SK-N-SH (cell line): ENCODE measurements around the gene CFAP221. TPM values are rescaled to one million over a fixed set of nuclear protein-coding genes. Genes with fewer than 3 reads are reported as not detected.

Experiments used
- CTCF ChIA-PET: fragments of 300-600, 350-600 bp; formaldehyde crosslinking; extraction: SDS; loops from one replicate; lab custom pipeline; 2021; lab: Yijun Ruan, JAX
- POLR2A ChIA-PET: fragments of 350-600 bp; sonication (Branson Sonifier 250); formaldehyde crosslinking; extraction: SDS; loops from one replicate; lab custom pipeline; 2020; ENCODE audit warnings: antibody characterized with exemption, inconsistent platforms; lab: Yijun Ruan, JAX
- DNase-seq: peaks from one replicate; pipeline ENCODE4 v3.0.0; 2012
- H2AFZ ChIP-seq: fragments of 200-600 bp; sonication (generic); 2 replicates; pipeline ENCODE4 v1.8.1; 2016; ENCODE audit warnings: antibody characterized with exemption, mild to moderate bottlenecking, low read depth
- H3F3A ChIP-seq: fragments of 200-600 bp; sonication (generic); replicated peaks from 2 replicates; pipeline ENCODE3; 2016; ENCODE audit warnings: antibody characterized with exemption, mild to moderate bottlenecking; ENCODE audit not compliant: insufficient read depth
- H3K27ac ChIP-seq, 2 experiments: fragments of 200-500 bp in 1 of 2; fragments of 200-600 bp in 1 of 2; sonication (Bioruptor generic) in 1 of 2; sonication (generic), shearing (Covaris generic) in 1 of 2; 2 replicates each; pipeline versions ENCODE4 v1.5.1 to v1.6.1; 2014 to 2016; ENCODE audit warnings: low read depth in 2 of 2, inconsistent platforms in 1 of 2, low read length in 1 of 2, mild to moderate bottlenecking in 1 of 2, mixed read lengths in 1 of 2
- H3K27me3 ChIP-seq: fragments of 200-600 bp; sonication (generic), shearing (Covaris generic); 2 replicates; pipeline ENCODE4 v1.6.1; 2016; ENCODE audit warnings: mixed run types; ENCODE audit not compliant: insufficient read depth
- H3K36me3 ChIP-seq, 2 experiments: fragments of 200-500 bp in 1 of 2; fragments of 200-600 bp in 1 of 2; sonication (Bioruptor generic) in 1 of 2; sonication (generic) in 1 of 2; replicated peaks in 1 of 2; 2 replicates each; pipeline versions ENCODE3 to v1.5.1; 2014 to 2016; ENCODE audit warnings: low read length in 1 of 2, mild to moderate bottlenecking in 1 of 2; ENCODE audit not compliant: insufficient read depth in 2 of 2, control insufficient read depth in 1 of 2
- H3K4me1 ChIP-seq, 2 experiments: fragments of 200-500 bp in 1 of 2; fragments of 200-600 bp in 1 of 2; sonication (Bioruptor generic) in 1 of 2; sonication (generic), shearing (Covaris generic) in 1 of 2; 2 replicates each; pipeline versions ENCODE4 v1.5.1 to v1.6.1; 2014 to 2016; ENCODE audit warnings: low read depth in 1 of 2, low read length in 1 of 2, mixed run types in 1 of 2; ENCODE audit not compliant: insufficient read depth in 2 of 2, control insufficient read depth in 1 of 2
- H3K4me2 ChIP-seq: fragments of 200-600 bp; sonication (generic), shearing (Covaris generic); 2 replicates; pipeline ENCODE4 v1.6.1; 2017; ENCODE audit warnings: mixed run types
- H3K4me3 ChIP-seq, 2 experiments: fragments of 200-500 bp in 1 of 2; fragments of 200-600 bp in 1 of 2; sonication (Bioruptor generic) in 1 of 2; sonication (generic), shearing (Covaris generic) in 1 of 2; 2 replicates each; pipeline versions ENCODE4 v1.5.1 to v1.8.1; 2014 to 2016; ENCODE audit warnings: low read depth in 2 of 2, inconsistent platforms in 1 of 2, low read length in 1 of 2, mild to moderate bottlenecking in 1 of 2, mixed read lengths in 1 of 2, moderate library complexity in 1 of 2
- H3K79me2 ChIP-seq: fragments of 200-600 bp; sonication (generic); 2 replicates; pipeline ENCODE4 v1.8.1; 2017; ENCODE audit warnings: mild to moderate bottlenecking; ENCODE audit not compliant: insufficient read depth
- H3K9ac ChIP-seq: fragments of 200-600 bp; sonication (generic); 2 replicates; pipeline ENCODE4 v1.6.1; 2017; ENCODE audit warnings: mixed run types
- H3K9me2 ChIP-seq: fragments of 200-600 bp; sonication (generic); 2 replicates; pipeline ENCODE4 v1.6.1; 2017; ENCODE audit warnings: mixed run types
- H3K9me3 ChIP-seq: fragments of 200-600 bp; sonication (generic); 2 replicates; pipeline ENCODE4 v1.6.1; 2017; ENCODE audit warnings: mixed run types, mild to moderate bottlenecking, moderate library complexity
- H4K20me1 ChIP-seq: fragments of 200-600 bp; sonication (generic); 2 replicates; pipeline ENCODE4 v1.6.1; 2017; ENCODE audit warnings: mild to moderate bottlenecking, mixed run types; ENCODE audit not compliant: insufficient read depth
- EP300 ChIP-seq, 2 experiments: IDR thresholded peaks; 2 replicates each; pipeline versions ENCODE4 v1.4.0 to v1.6.1; 2012; ENCODE audit warnings: borderline replicate concordance in 1 of 2, low read depth in 1 of 2, low read length in 1 of 2
- EZH2phosphoT487 ChIP-seq: fragments of 200-600 bp; sonication (generic); IDR thresholded peaks from 2 replicates; pipeline ENCODE4 v1.6.1; 2017; ENCODE audit warnings: low read depth, mixed run types, mild to moderate bottlenecking, antibody characterized with exemption, moderate library complexity, borderline replicate concordance
- FOSL2 ChIP-seq: IDR thresholded peaks from 2 replicates; pipeline ENCODE4 v1.4.0; 2012; ENCODE audit warnings: low read depth, mild to moderate bottlenecking, moderate library complexity, borderline replicate concordance
- IRF3 ChIP-seq: fragments of 150-350 bp; IDR thresholded peaks from 2 replicates; pipeline ENCODE4 v1.6.1; 2016; ENCODE audit warnings: mild to moderate bottlenecking, low read depth, low read length
- JUND ChIP-seq: IDR thresholded peaks from 2 replicates; pipeline ENCODE4 v1.4.0; 2012
- NFIC ChIP-seq: IDR thresholded peaks from 2 replicates; pipeline ENCODE4 v1.4.0; 2012; ENCODE audit warnings: borderline replicate concordance
- TCF12 ChIP-seq: IDR thresholded peaks from 2 replicates; pipeline ENCODE4 v1.4.0; 2012
- ZBTB33 ChIP-seq: IDR thresholded peaks from 2 replicates; pipeline ENCODE4 v1.4.0; 2012; ENCODE audit warnings: low read depth, borderline replicate concordance
- WGBS: methylation state at CpG from one replicate; pipeline ENCODE4 v1.1.6; 2017; ENCODE audit warnings: low lambda C conversion rate; 5-methylcytosine and 5-hydroxymethylcytosine counted together
- polyA plus RNA-seq, 3 experiments: library from polyadenylated mRNA; depleted of rRNA; stranded (reverse); fragments of >200 nt; gene quantifications; 2 replicates each; pipeline ENCODE4 v1.2.3, GENCODE V29; 2012

The CFAP221 gene
- polyA plus RNA-seq, 1 of the 3 experiments (the other 2 are of a cell fraction), result 0.12 TPM

- Histone ChIP-seq H3K9me2 (no peaks in the 10 kb centered on the region), H3F3A (no peaks in the 10 kb centered on the region), H3K9me3 (no peaks in the 10 kb centered on the region), H3K4me3 (no peak overlapping the region), H3K27me3 (no peaks in the 10 kb centered on the region)
- CTCF ChIA-PET, result interaction anchor here (1.2 kb wide), 1 partner anchor 743 kb away, joined by 3 read pairs; no protein-coding TSS in a partner anchor
- WGBS, result 62% methylated on average over 1 of the region's 1 CpG
- TF ChIP-seq TCF12 (peak; percentile 58), JUND (no peak), FOSL2 (peak; percentile 16; the same call in 1 of the 2 replicates)
- TF ChIP-seq, all 33 proteins: peak for 2
- POLR2A ChIA-PET, result no interaction called here
- no peak overlapping the region for H2AFZ ChIP-seq
- DNase-seq, result peak; percentile 38
- H3K4me1 ChIP-seq, result peaks cover 0 to 9% of the 10 kb centered on the region in 2 experiments; a peak in 2 of 4 replicates
- H3K4me2 ChIP-seq, result no peak overlapping the region
- no peaks in the 10 kb centered on the region for H3K79me2 ChIP-seq
- H3K9ac ChIP-seq, result no peak overlapping the region
- no peaks in the 10 kb centered on the region for H3K36me3 ChIP-seq
- H3K27ac ChIP-seq, result peak overlapping the region in 1 of 2 experiments; percentile 22; a peak in 1 of 4 replicates
- no peaks in the 10 kb centered on the region for H4K20me1 ChIP-seq
Observed at GRCh38 chr2:119549241-119549640, 5.0 kb downstream of the CFAP221 start.

DNA sequence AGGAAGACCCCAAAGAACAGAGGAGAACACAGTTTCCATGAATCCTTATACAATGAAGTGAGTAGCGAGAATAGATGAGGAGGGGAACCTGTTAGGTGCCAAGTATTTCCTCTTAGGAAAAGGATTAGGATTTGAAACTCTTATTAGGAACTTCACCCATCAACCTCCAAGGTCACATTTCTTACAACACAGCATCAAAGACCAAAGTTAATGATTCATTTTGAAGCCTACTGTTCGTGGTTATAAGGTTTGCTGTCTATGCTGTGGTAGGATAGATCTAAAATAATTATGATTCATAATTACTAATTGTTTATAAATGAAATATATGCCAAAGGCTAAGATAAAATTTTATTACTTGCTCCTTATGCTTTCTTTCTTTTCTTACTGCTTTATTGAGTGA is 6.1 kb downstream of the CFAP221 start:
- no peak for TF ChIP-seq ZBTB33
- TF ChIP-seq IRF3, result no peak
- TF ChIP-seq NFIC, result no peak
- TF ChIP-seq EZH2phosphoT487, result no peak
- no peak for TF ChIP-seq EP300 (IDR thresholded peaks at IDR 0.05; ENCODE audit: borderline replicate concordance in 1 of 2, low read depth in 1 of 2, low read length in 1 of 2)
- H3K4me2 ChIP-seq, result no peak overlapping the region
- H3F3A ChIP-seq, result no peaks in the 10 kb centered on the region
- no peaks in the 10 kb centered on the region for H3K9me3 ChIP-seq
- no peaks in the 10 kb centered on the region for H3K27me3 ChIP-seq
- no peaks in the 10 kb centered on the region for H3K79me2 ChIP-seq
- WGBS, result 60% methylated on average over 2 of the region's 2 CpGs
- no peaks in the 10 kb centered on the region for H4K20me1 ChIP-seq
- H3K9ac ChIP-seq, result no peak overlapping the region
- H3K4me3 ChIP-seq, result no peak overlapping the region
- DNase-seq, result no peak
- no peak overlapping the region for H3K27ac ChIP-seq
- H2AFZ ChIP-seq, result no peak overlapping the region
- POLR2A ChIA-PET, result no interaction called here
- CTCF ChIA-PET, result interaction anchor here (1.1 kb wide), 1 partner anchor 30 kb away, joined by 3 read pairs; no protein-coding TSS in a partner anchor
- H3K4me1 ChIP-seq, result peaks cover 0 to 6% of the 10 kb centered on the region in 2 experiments; a peak in 2 of 4 replicates
- no peaks in the 10 kb centered on the region for H3K36me3 ChIP-seq
- H3K9me2 ChIP-seq, result no peaks in the 10 kb centered on the region
